IPS-11a (cell line): ENCODE results near the gene ATCAY.
A peak's percentile ranks its signal among the peaks of the same experiment; 100 is the strongest.
"Not testable (repeated sequence)": the region's sequence is repeated elsewhere in the genome, so short reads cannot be mapped to it uniquely, and the experiment has no call there.

ENCODE experiments used
- H3K4me3 ChIP-seq: one replicate; pipeline ENCODE4 v1.5.1; 2013; ENCODE audit warnings: low read depth, low read length, control low read depth

The ATCAY gene

GRCh38 chr19:3855320-3855719, 25.2 kb upstream of the ATCAY start:
- no peak overlapping the region for H3K4me3 ChIP-seq

GRCh38 chr19:3857449-3858003, 23.0 kb upstream of the ATCAY start:
- H3K4me3 ChIP-seq: no peak overlapping the region

GRCh38 chr19:3860499-3860898, 20.0 kb upstream of the ATCAY start:
- no peak overlapping the region for H3K4me3 ChIP-seq

GRCh38 chr19:3862826-3863500, 17.5 kb upstream of the ATCAY start:
- no peak overlapping the region for H3K4me3 ChIP-seq

- H3K4me3 ChIP-seq: no peak overlapping the region
These were observed 16.8 kb upstream of the ATCAY start for GRCh38 chr19:3863648-3864047.

GRCh38 chr19:3866910-3867638, 13.4 kb upstream of the ATCAY start:
- no peak overlapping the region for H3K4me3 ChIP-seq

- H3K4me3 ChIP-seq: peak overlapping the region; percentile 13
These were observed 12.3 kb upstream of the ATCAY start for GRCh38 chr19:3867971-3868769.

GRCh38 chr19:3868770-3869456, 11.6 kb upstream of the ATCAY start, which contains the start of gene ZFR2:
Gene ZFR2, minus strand, starts transcription at chr19:3869038. Its CDS starts 21 bp downstream, at chr19:3869017.
- peak within 1 kb of the TSS; percentile 13 for H3K4me3 ChIP-seq

- no peak overlapping the region for H3K4me3 ChIP-seq
These were observed 7.3 kb upstream of the ATCAY start for GRCh38 chr19:3873151-3873550.

GRCh38 chr19:3874695-3875094, 5.8 kb upstream of the ATCAY start:
- not testable (repeated sequence) for H3K4me3 ChIP-seq

- no peak overlapping the region for H3K4me3 ChIP-seq
These were observed 829 bp upstream of the ATCAY start for GRCh38 chr19:3879656-3880055.

- peak overlapping the region; percentile 39 for H3K4me3 ChIP-seq
These were observed 971 bp downstream of the ATCAY start for GRCh38 chr19:3881272-3882040.

GRCh38 chr19:3882041-3882384, 1.5 kb downstream of the ATCAY start:
- H3K4me3 ChIP-seq: peak overlapping the region; percentile 39

GRCh38 chr19:3890591-3890990, 10.1 kb downstream of the ATCAY start:
- no peak overlapping the region for H3K4me3 ChIP-seq

GRCh38 chr19:3893509-3894179, 13.2 kb downstream of the ATCAY start:
- no peak overlapping the region for H3K4me3 ChIP-seq

- H3K4me3 ChIP-seq: not testable (repeated sequence)
These were observed 14.5 kb downstream of the ATCAY start for GRCh38 chr19:3894959-3895358.

GRCh38 chr19:3895788-3896187, 15.3 kb downstream of the ATCAY start:
- no peak overlapping the region for H3K4me3 ChIP-seq

GRCh38 chr19:3897936-3898335, 17.5 kb downstream of the ATCAY start:
- no peak overlapping the region for H3K4me3 ChIP-seq

- no peak overlapping the region for H3K4me3 ChIP-seq
These were observed 17.9 kb downstream of the ATCAY start for GRCh38 chr19:3898426-3898825.
